H1 (cell line): ENCODE data around the gene MMP15. TPM values are rescaled to one million over a fixed set of nuclear protein-coding genes. Genes with fewer than 3 reads are reported as not detected.

Experiments
- ATF2 ChIP-seq: IDR thresholded peaks from 2 replicates; pipeline ENCODE4 v1.6.1; 2012; ENCODE audit warnings: low read length, inconsistent platforms
- CHD2 ChIP-seq: IDR thresholded peaks from 2 replicates; pipeline ENCODE4 v1.6.1; 2012; ENCODE audit warnings: low read length, improper control_type of control experiment
- CREB1 ChIP-seq: IDR thresholded peaks from 2 replicates; pipeline ENCODE4 v1.6.1; 2012; ENCODE audit warnings: inconsistent platforms
- EGR1 ChIP-seq: IDR thresholded peaks from 2 replicates; pipeline ENCODE4 v1.6.1; 2011; ENCODE audit warnings: low read depth, low read length, borderline replicate concordance
- HDAC6 ChIP-seq: IDR thresholded peaks from one replicate; pipeline ENCODE4 v1.7.1; 2012; ENCODE audit warnings: low read depth, mild to moderate bottlenecking, inconsistent platforms, low read length, moderate library complexity
- MAFK ChIP-seq: IDR thresholded peaks from 2 replicates; pipeline ENCODE4 v1.6.1; 2012; ENCODE audit warnings: low read depth, mild to moderate bottlenecking, improper control_type of control experiment, low read length
- NRF1 ChIP-seq: IDR thresholded peaks from 2 replicates; pipeline ENCODE4 v1.6.1; 2011; ENCODE audit warnings: mild to moderate bottlenecking, low read depth, low read length, improper control_type of control experiment
- POLR2A ChIP-seq, 2 experiments: IDR thresholded peaks; 1 replicate in 1 of 2; 2 replicates in 1 of 2; pipeline ENCODE4 v1.6.1; 2011; ENCODE audit warnings: low read depth in 2 of 2, low read length in 2 of 2, mild to moderate bottlenecking in 2 of 2; ENCODE audit errors: control extremely low read depth in 1 of 2
- RNF2 ChIP-seq: fragments of 200-900, 300-1000 bp; sonication (generic); IDR thresholded peaks from 2 replicates; pipeline ENCODE4 v1.7.1; 2016; ENCODE audit warnings: borderline replicate concordance, low read depth, mild to moderate bottlenecking, antibody characterized with exemption, low read length; ENCODE audit not compliant: poor library complexity, severe bottlenecking; ENCODE audit errors: missing control alignments
- SP2 ChIP-seq: IDR thresholded peaks from 2 replicates; pipeline ENCODE4 v1.6.1; 2012; ENCODE audit warnings: mild to moderate bottlenecking, low read length, inconsistent platforms
- TBP ChIP-seq: IDR thresholded peaks from 2 replicates; pipeline ENCODE4 v1.6.1; 2011; ENCODE audit warnings: low read depth, low read length, improper control_type of control experiment
- polyA plus RNA-seq, 7 experiments: library from polyadenylated mRNA; depleted of rRNA in 3 of 7; stranded (reverse) in 5 of 7; unstranded in 2 of 7; fragments of >200 nt in 5 of 7; fragments of 200-250 nt in 2 of 7; gene quantifications; 1 replicate in 5 of 7; 2 replicates in 1 of 7; 4 replicates in 1 of 7; pipeline versions ENCODE4 v1.2.1 to v1.2.3, GENCODE V29; 2011 to 2013; ENCODE audit warnings: missing spikeins in 2 of 7, mixed read lengths in 2 of 7
- total RNA-seq: library from RNA; stranded (reverse); fragmentation: NEBNext Ultra II Directional; extraction: Animal tissue kit (Norgen Biotek cat#: 25700); gene quantifications from 2 replicates; pipeline ENCODE4 v1.2.1, GENCODE V29; 2021
- TF ChIP-seq, protein P1 (sequence below): fragments of 300-600 bp; sonication (generic); IDR thresholded peaks from 2 replicates; pipeline ENCODE4 v1.7.1; 2012; ENCODE audit warnings: low read length, moderate library complexity, mild to moderate bottlenecking, inconsistent platforms; ENCODE audit not compliant: insufficient replicate concordance

MMP15 gene
- total and polyA plus RNA-seq, 2 of the 8 experiments (the other 6 are each of a cell fraction or from before 2014, with no cell fraction given) = 38.5 to 42.2 TPM

DNA sequence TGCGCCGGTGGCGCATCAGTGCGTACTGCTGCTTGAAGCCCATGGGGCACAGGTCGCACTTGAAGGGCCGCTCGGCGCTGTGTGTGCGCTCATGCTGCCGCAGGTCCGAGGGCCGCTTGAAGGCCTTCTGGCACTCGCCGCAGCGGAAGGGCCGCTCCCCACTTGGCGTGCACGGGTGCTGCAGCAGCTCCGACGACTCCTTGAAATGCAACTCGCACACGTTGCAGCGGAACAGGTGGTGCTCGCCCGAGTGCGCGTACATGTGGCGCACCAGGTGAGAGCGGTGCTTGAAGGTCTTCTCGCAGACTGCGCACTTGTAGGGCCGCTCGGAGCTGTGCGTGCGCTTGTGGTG, 28.4 kb upstream of the MMP15 start (continued):
- TF ChIP-seq, protein P1, sequence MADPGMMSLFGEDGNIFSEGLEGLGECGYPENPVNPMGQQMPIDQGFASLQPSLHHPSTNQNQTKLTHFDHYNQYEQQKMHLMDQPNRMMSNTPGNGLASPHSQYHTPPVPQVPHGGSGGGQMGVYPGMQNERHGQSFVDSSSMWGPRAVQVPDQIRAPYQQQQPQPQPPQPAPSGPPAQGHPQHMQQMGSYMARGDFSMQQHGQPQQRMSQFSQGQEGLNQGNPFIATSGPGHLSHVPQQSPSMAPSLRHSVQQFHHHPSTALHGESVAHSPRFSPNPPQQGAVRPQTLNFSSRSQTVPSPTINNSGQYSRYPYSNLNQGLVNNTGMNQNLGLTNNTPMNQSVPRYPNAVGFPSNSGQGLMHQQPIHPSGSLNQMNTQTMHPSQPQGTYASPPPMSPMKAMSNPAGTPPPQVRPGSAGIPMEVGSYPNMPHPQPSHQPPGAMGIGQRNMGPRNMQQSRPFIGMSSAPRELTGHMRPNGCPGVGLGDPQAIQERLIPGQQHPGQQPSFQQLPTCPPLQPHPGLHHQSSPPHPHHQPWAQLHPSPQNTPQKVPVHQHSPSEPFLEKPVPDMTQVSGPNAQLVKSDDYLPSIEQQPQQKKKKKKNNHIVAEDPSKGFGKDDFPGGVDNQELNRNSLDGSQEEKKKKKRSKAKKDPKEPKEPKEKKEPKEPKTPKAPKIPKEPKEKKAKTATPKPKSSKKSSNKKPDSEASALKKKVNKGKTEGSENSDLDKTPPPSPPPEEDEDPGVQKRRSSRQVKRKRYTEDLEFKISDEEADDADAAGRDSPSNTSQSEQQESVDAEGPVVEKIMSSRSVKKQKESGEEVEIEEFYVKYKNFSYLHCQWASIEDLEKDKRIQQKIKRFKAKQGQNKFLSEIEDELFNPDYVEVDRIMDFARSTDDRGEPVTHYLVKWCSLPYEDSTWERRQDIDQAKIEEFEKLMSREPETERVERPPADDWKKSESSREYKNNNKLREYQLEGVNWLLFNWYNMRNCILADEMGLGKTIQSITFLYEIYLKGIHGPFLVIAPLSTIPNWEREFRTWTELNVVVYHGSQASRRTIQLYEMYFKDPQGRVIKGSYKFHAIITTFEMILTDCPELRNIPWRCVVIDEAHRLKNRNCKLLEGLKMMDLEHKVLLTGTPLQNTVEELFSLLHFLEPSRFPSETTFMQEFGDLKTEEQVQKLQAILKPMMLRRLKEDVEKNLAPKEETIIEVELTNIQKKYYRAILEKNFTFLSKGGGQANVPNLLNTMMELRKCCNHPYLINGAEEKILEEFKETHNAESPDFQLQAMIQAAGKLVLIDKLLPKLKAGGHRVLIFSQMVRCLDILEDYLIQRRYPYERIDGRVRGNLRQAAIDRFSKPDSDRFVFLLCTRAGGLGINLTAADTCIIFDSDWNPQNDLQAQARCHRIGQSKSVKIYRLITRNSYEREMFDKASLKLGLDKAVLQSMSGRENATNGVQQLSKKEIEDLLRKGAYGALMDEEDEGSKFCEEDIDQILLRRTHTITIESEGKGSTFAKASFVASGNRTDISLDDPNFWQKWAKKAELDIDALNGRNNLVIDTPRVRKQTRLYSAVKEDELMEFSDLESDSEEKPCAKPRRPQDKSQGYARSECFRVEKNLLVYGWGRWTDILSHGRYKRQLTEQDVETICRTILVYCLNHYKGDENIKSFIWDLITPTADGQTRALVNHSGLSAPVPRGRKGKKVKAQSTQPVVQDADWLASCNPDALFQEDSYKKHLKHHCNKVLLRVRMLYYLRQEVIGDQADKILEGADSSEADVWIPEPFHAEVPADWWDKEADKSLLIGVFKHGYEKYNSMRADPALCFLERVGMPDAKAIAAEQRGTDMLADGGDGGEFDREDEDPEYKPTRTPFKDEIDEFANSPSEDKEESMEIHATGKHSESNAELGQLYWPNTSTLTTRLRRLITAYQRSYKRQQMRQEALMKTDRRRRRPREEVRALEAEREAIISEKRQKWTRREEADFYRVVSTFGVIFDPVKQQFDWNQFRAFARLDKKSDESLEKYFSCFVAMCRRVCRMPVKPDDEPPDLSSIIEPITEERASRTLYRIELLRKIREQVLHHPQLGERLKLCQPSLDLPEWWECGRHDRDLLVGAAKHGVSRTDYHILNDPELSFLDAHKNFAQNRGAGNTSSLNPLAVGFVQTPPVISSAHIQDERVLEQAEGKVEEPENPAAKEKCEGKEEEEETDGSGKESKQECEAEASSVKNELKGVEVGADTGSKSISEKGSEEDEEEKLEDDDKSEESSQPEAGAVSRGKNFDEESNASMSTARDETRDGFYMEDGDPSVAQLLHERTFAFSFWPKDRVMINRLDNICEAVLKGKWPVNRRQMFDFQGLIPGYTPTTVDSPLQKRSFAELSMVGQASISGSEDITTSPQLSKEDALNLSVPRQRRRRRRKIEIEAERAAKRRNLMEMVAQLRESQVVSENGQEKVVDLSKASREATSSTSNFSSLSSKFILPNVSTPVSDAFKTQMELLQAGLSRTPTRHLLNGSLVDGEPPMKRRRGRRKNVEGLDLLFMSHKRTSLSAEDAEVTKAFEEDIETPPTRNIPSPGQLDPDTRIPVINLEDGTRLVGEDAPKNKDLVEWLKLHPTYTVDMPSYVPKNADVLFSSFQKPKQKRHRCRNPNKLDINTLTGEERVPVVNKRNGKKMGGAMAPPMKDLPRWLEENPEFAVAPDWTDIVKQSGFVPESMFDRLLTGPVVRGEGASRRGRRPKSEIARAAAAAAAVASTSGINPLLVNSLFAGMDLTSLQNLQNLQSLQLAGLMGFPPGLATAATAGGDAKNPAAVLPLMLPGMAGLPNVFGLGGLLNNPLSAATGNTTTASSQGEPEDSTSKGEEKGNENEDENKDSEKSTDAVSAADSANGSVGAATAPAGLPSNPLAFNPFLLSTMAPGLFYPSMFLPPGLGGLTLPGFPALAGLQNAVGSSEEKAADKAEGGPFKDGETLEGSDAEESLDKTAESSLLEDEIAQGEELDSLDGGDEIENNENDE = no peak
- TF ChIP-seq HDAC6 = no peak
- no peak for TF ChIP-seq TBP
- TF ChIP-seq EGR1 = no peak
- TF ChIP-seq CREB1 = no peak
- TF ChIP-seq NRF1 = no peak
- no peak for TF ChIP-seq ATF2
- no peak for TF ChIP-seq MAFK
- no peak for TF ChIP-seq CHD2
- no peak for TF ChIP-seq POLR2A (IDR thresholded peaks at IDR 0.05; ENCODE audit: control extremely low read depth in 1 of 2, low read depth in 2 of 2, low read length in 2 of 2)
- no peak for TF ChIP-seq RNF2
- no peak for TF ChIP-seq SP2
